Epithelial cell of esophagus (primary cell): Measurements from ENCODE around the gene ATXN2L.
"Not testable (repeated sequence)": the region's sequence is repeated elsewhere in the genome, so short reads cannot be mapped to it uniquely, and the experiment has no call there.

Experiments
- DNase-seq: peaks from one replicate; pipeline ENCODE4 v3.0.0; 2010; ENCODE audit warnings: low read depth
- H3K4me3 ChIP-seq: 2 replicates; pipeline ENCODE4 v1.5.1; 2011; ENCODE audit warnings: mild to moderate bottlenecking, low read length, control low read depth
- CTCF ChIP-seq: IDR thresholded peaks from 2 replicates; pipeline ENCODE4 v1.5.1; 2011; ENCODE audit warnings: low read depth, mild to moderate bottlenecking, low read length, control low read depth, inconsistent platforms; ENCODE audit not compliant: insufficient read depth; ENCODE audit errors: missing control alignments

ATXN2L gene

GRCh38 chr16:28879261-28879840 is 56.6 kb downstream of the ATXN2L start:
- DNase-seq = no peak
- TF ChIP-seq CTCF = no peak
- peak overlapping the region; percentile 62 for H3K4me3 ChIP-seq

- peak; percentile 15 for TF ChIP-seq CTCF
- peak; percentile 87 for DNase-seq
- peak overlapping the region; percentile 62 for H3K4me3 ChIP-seq
These were observed 57.2 kb downstream of the ATXN2L start for GRCh38 chr16:28879841-28880588.

GRCh38 chr16:28880589-28880915 is 57.8 kb downstream of the ATXN2L start:
- DNase-seq = peak; percentile 18
- no peak overlapping the region for H3K4me3 ChIP-seq
- TF ChIP-seq CTCF = no peak

GRCh38 chr16:28880955-28881354 is 58.2 kb downstream of the ATXN2L start:
- TF ChIP-seq CTCF = no peak
- no peak for DNase-seq
- no peak overlapping the region for H3K4me3 ChIP-seq

- not testable (repeated sequence) for H3K4me3 ChIP-seq, DNase-seq
These were observed 58.8 kb downstream of the ATXN2L start for GRCh38 chr16:28881565-28881964.

- no peak for TF ChIP-seq CTCF
- DNase-seq = no peak
- H3K4me3 ChIP-seq = no peak overlapping the region
These were observed 59.9 kb downstream of the ATXN2L start for GRCh38 chr16:28882551-28883160.

- no peak for DNase-seq
- no peak overlapping the region for H3K4me3 ChIP-seq
- no peak for TF ChIP-seq CTCF
These were observed 60.6 kb downstream of the ATXN2L start for GRCh38 chr16:28883221-28883996.
